ENCODE data around the gene HPS1. TPM values are rescaled to one million over a fixed set of nuclear protein-coding genes. Genes with fewer than 3 reads are reported as not detected.

HPS1 gene
- total and polyA plus RNA-seq, 2 experiments from 2014 or later, result 21.4 to 51.2 TPM

DNA sequence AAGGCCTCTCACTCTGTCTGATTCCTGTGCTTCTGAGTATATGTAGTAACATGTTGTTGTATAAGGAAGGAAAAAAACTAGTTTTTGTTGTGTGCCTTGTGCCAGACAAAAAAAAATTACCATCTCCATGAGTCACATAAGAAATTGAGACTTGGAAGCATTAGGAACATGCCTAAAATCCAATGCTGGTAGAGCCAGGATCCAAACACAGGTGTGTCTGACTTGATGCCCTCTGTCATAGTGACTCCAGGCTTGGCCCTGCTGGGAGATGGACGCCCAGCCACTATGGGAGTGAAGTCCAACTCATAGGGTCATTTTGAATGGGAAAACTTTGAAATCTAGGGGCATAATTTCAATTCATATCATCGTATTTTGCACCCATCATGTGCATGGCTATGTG, 69.7 kb downstream of the HPS1 start:
- peaks cover 9% of the 10 kb centered on the region; the same call in 2 of the 3 replicates for H3K9me3 Mint-ChIP-seq
- H3K4me1 Mint-ChIP-seq, result peaks cover 22% of the 10 kb centered on the region
- no peak for ATAC-seq
- no peak overlapping the region for H3K4me3 Mint-ChIP-seq
- Histone ChIP-seq H3K4me2 (no peak overlapping the region), H3K36me3 (ENCODE audit: insufficient read depth) (no peaks in the 10 kb centered on the region), H3K79me2 (replicated peaks; ENCODE audit: insufficient read depth) (no peaks in the 10 kb centered on the region), H3K4me1 (ENCODE audit: insufficient read depth) (no peaks in the 10 kb centered on the region), H4K20me1 (replicated peaks; ENCODE audit: insufficient read depth) (no peaks in the 10 kb centered on the region), H3K9me2 (ENCODE audit: insufficient read depth) (no peaks in the 10 kb centered on the region), H3K27ac (ENCODE audit: low read depth) (no peak overlapping the region), H2AFZ (no peak overlapping the region), H3K27me3 (ENCODE audit: insufficient read depth) (no peaks in the 10 kb centered on the region), H3K4me3 (no peak overlapping the region), H3F3A (replicated peaks; ENCODE audit: low read depth) (no peaks in the 10 kb centered on the region)
- no peak for DNase-seq (ENCODE audit: low spot score)
- H3K36me3 Mint-ChIP-seq (ENCODE audit: low read depth), result no peaks in the 10 kb centered on the region
- H3K27ac Mint-ChIP-seq, result no peak overlapping the region
- no peak for TF ChIP-seq NANOG (IDR thresholded peaks at IDR 0.05; ENCODE audit: borderline replicate concordance)
- H3K27me3 Mint-ChIP-seq (ENCODE audit: insufficient read depth, low read depth, poor library complexity), result no peaks in the 10 kb centered on the region

GRCh38 chr10:98376485-98376884, 70.2 kb downstream of the HPS1 start:
- H3K27ac ChIP-seq (ENCODE audit: low read depth), result no peak overlapping the region
- H3F3A ChIP-seq (replicated peaks; ENCODE audit: low read depth), result no peaks in the 10 kb centered on the region
- no peak for DNase-seq (ENCODE audit: low spot score)
- H3K4me1 Mint-ChIP-seq, result peaks cover 22% of the 10 kb centered on the region
- H3K4me2 ChIP-seq, result no peak overlapping the region
- H3K27me3 Mint-ChIP-seq (ENCODE audit: insufficient read depth, low read depth, poor library complexity), result peaks cover 1% of the 10 kb centered on the region
- H4K20me1 ChIP-seq (replicated peaks; ENCODE audit: insufficient read depth), result no peaks in the 10 kb centered on the region
- H3K36me3 ChIP-seq (ENCODE audit: insufficient read depth), result no peaks in the 10 kb centered on the region
- peaks cover 9% of the 10 kb centered on the region; the same call in 2 of the 3 replicates for H3K9me3 Mint-ChIP-seq
- no peak overlapping the region for H3K4me3 ChIP-seq
- H3K27me3 ChIP-seq (ENCODE audit: insufficient read depth), result no peaks in the 10 kb centered on the region
- no peak overlapping the region for H3K27ac Mint-ChIP-seq
- H2AFZ ChIP-seq, result no peak overlapping the region
- H3K79me2 ChIP-seq (replicated peaks; ENCODE audit: insufficient read depth), result no peaks in the 10 kb centered on the region
- ATAC-seq, result no peak
- H3K36me3 Mint-ChIP-seq (ENCODE audit: low read depth), result no peaks in the 10 kb centered on the region
- H3K4me3 Mint-ChIP-seq, result no peak overlapping the region
- H3K9me2 ChIP-seq (ENCODE audit: insufficient read depth), result no peaks in the 10 kb centered on the region
- no peaks in the 10 kb centered on the region for H3K4me1 ChIP-seq (ENCODE audit: insufficient read depth)
- TF ChIP-seq ZNF114 (CRISPR knock-in tag; IDR thresholded peaks at IDR 0.05), result no peak
- TF ChIP-seq STAT1 (IDR thresholded peaks at IDR 0.05; ENCODE audit: unreplicated experiment), result no peak
- no peak for TF ChIP-seq EZH2 (IDR thresholded peaks at IDR 0.05; ENCODE audit: low read depth, unreplicated experiment)
- no peak for TF ChIP-seq EZH2phosphoT487 (IDR thresholded peaks at IDR 0.05; ENCODE audit: unreplicated experiment)
- TF ChIP-seq ZNF331 (CRISPR knock-in tag; IDR thresholded peaks at IDR 0.05; ENCODE audit: low read depth), result no peak
- no peak for TF ChIP-seq POLR2AphosphoS5 (IDR thresholded peaks at IDR 0.05; ENCODE audit: low read depth)
- TF ChIP-seq ETS1 (IDR thresholded peaks at IDR 0.05), result no peak
- no peak for TF ChIP-seq CREB1 (CRISPR knock-in tag; IDR thresholded peaks at IDR 0.05; ENCODE audit: low read depth)
- TF ChIP-seq REST (IDR thresholded peaks at IDR 0.05; ENCODE audit: unreplicated experiment), result no peak
- TF ChIP-seq ZNF462 (CRISPR knock-in tag; IDR thresholded peaks at IDR 0.05), result no peak
- no peak for TF ChIP-seq NANOG (IDR thresholded peaks at IDR 0.05; ENCODE audit: borderline replicate concordance)
